PC-3 (cell line): ENCODE results near the gene BFSP1. TPM values are rescaled to one million over a fixed set of nuclear protein-coding genes. Genes with fewer than 3 reads are reported as not detected.

Experiments
- ATAC-seq: fragments of 200-7000 bp; cut with Tn5 transposase; 2 replicates; pipeline ENCODE4 v1.9.1; 2020; ENCODE audit warnings: mild to moderate bottlenecking, moderate library complexity
- BruUV-seq: library from RNA; stranded (reverse); fragments of 400-500 nt; replicated peaks from 2 replicates; lab custom pipeline; 2021; lab: Mats Ljungman, UMichigan
- CTCF ChIA-PET: fragments of 300-600 bp; sonication (Branson Sonifier 250); formaldehyde crosslinking; loops from one replicate; lab custom pipeline; 2022; ENCODE audit warnings: antibody characterized with exemption; lab: Charles Lee
- POLR2A ChIA-PET: fragments of 300-600 bp; sonication (Branson Sonifier 250); formaldehyde crosslinking; loops from one replicate; lab custom pipeline; 2022; ENCODE audit warnings: antibody characterized with exemption; ENCODE audit not compliant: unreplicated experiment; lab: Charles Lee
- DNase-seq: peaks from one replicate; pipeline ENCODE4 v3.0.0-alpha.2; 2015
- H2AFZ ChIP-seq: fragments of 300-600 bp; sonication (generic); 2 replicates; pipeline ENCODE4 v1.6.0; 2016; ENCODE audit warnings: antibody characterized with exemption, low read length
- H3F3A ChIP-seq: fragments of 300-600 bp; sonication (generic); one replicate; pipeline ENCODE4 v1.6.0; 2017; ENCODE audit warnings: antibody characterized with exemption, low read length, control low read depth, mild to moderate bottlenecking; ENCODE audit not compliant: unreplicated experiment
- H3K27ac ChIP-seq: fragments of 300-600 bp; sonication (generic); 2 replicates; pipeline ENCODE4 v1.5.1; 2016; ENCODE audit warnings: mild to moderate bottlenecking, low read length
- H3K27me3 ChIP-seq: fragments of 300-600 bp; sonication (generic); 2 replicates; pipeline ENCODE4 v1.6.1; 2016; ENCODE audit warnings: low read length, mixed read lengths
- H3K36me3 ChIP-seq: fragments of 300-600 bp; sonication (generic); 2 replicates; pipeline ENCODE4 v1.6.1; 2016; ENCODE audit warnings: low read depth, mixed run types, low read length, mixed read lengths
- H3K4me1 ChIP-seq: fragments of 300-600 bp; sonication (generic); 2 replicates; pipeline ENCODE4 v1.5.1; 2016; ENCODE audit warnings: low read length; ENCODE audit not compliant: insufficient read depth
- H3K4me2 ChIP-seq: fragments of 300-600 bp; sonication (generic); 2 replicates; pipeline ENCODE4 v1.6.0; 2016; ENCODE audit warnings: low read length
- H3K4me3 ChIP-seq: fragments of 300-600 bp; sonication (generic); 2 replicates; pipeline ENCODE4 v1.5.1; 2016; ENCODE audit warnings: mild to moderate bottlenecking, low read length, mixed read lengths
- H3K79me2 ChIP-seq: fragments of 300-600 bp; sonication (generic); 2 replicates; pipeline ENCODE4 v1.6.1; 2017; ENCODE audit warnings: low read length, mixed read lengths
- H3K9ac ChIP-seq: fragments of 300-600 bp; sonication (generic); 2 replicates; pipeline ENCODE4 v1.6.0; 2016; ENCODE audit warnings: mild to moderate bottlenecking, low read length
- H3K9me2 ChIP-seq: fragments of 300-600 bp; sonication (generic); replicated peaks from 2 replicates; pipeline ENCODE4 v1.6.1; 2016; ENCODE audit warnings: mixed run types, low read length, mixed read lengths
- H3K9me3 ChIP-seq: fragments of 300-600 bp; sonication (generic); 2 replicates; pipeline ENCODE4 v1.6.1; 2016; ENCODE audit warnings: low read length, mixed read lengths
- H4K20me1 ChIP-seq: fragments of 300-600 bp; sonication (generic); 2 replicates; pipeline ENCODE4 v1.6.1; 2016; ENCODE audit warnings: low read length, mixed read lengths
- EZH2 ChIP-seq: fragments of 300-600 bp; sonication (generic); IDR thresholded peaks from one replicate; pipeline ENCODE4 v1.6.1; 2017; ENCODE audit warnings: antibody characterized with exemption, mild to moderate bottlenecking, low read length; ENCODE audit not compliant: unreplicated experiment
- EZH2phosphoT487 ChIP-seq: fragments of 300-600 bp; sonication (generic); IDR thresholded peaks from 2 replicates; pipeline ENCODE4 v1.6.1; 2018; ENCODE audit warnings: mild to moderate bottlenecking, antibody characterized with exemption, low read length, borderline replicate concordance
- intact Hi-C: fragments of 100-400 bp; cut with micrococcal nuclease; formaldehyde crosslinking; loops from 2 replicates; pipeline ENCODE4 v1.9.0; 2023
- total RNA-seq: library from RNA; depleted of rRNA; stranded (reverse); fragments of >200 nt; gene quantifications from 2 replicates; pipeline ENCODE4 v1.2.3, GENCODE V29; 2014
- TF ChIP-seq, protein P1 (sequence below): fragments of 300-600 bp; sonication (generic); conservative IDR thresholded peaks from 2 replicates; pipeline ENCODE4 v1.5.1; 2017; ENCODE audit warnings: antibody characterized with exemption, low read depth, mild to moderate bottlenecking, low read length

The BFSP1 gene
- total RNA-seq, 1 experiment from 2014 or later, result 2.7 TPM

DNA sequence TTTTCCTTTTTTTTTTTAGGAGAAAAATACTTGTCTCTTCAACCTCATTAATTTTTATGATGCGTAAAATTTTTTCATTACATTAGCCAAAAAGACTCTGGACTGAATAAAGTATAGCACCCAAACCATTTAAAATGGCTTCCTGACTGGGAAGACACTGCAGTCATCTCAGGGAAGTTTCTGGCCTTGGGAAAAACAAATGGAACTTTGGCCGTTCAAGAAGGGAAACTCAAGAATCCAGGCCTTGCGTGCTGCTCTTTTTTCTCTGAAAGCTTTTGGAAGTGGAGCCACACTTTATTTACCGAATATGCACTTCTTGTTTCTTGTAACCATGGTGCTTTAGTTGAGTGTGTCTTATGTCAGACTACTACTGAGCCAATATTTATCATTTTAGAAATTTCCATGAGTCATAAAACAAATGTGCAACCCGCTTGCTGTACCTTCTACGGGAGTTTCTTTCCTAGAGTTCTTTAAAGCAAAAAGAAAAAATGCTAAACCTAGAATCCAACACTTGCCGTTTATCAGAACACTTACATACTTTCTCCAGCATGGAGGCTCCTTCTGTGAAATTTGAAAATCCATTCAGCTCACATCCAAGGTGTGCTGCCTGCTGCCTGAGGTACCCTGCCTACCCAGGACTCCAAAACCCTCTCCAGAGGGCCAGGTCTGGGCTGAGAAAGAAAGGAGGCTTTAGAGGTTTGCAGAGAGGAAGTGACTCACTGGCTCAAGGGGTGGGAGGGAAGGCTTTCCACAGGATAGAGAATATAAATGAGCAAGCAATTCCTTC lies 27.2 kb upstream of the BFSP1 start:
- Histone ChIP-seq H3K4me2 (peak overlapping the region; percentile 88), H2AFZ (no peak overlapping the region), H3K9me3 (no peaks in the 10 kb centered on the region), H3K27me3 (no peaks in the 10 kb centered on the region), H3K79me2 (no peaks in the 10 kb centered on the region), H3F3A (peaks cover 14% of the 10 kb centered on the region), H4K20me1 (no peaks in the 10 kb centered on the region), H3K9me2 (no peaks in the 10 kb centered on the region), H3K27ac (peak overlapping the region; percentile 98), H3K4me1 (peaks cover 50% of the 10 kb centered on the region), H3K9ac (peak overlapping the region; percentile 95), H3K4me3 (peak overlapping the region; percentile 64), H3K36me3 (no peaks in the 10 kb centered on the region)
- ChIA-PET POLR2A (interaction anchor here (0.5 to 2.4 kb wide), 4 partner anchors 11 to 432 kb away, joined by 7 to 26 read pairs (median 9); partner anchors contain the start of gene DSTN), CTCF (no interaction called here)
- TF ChIP-seq EZH2 (no peak), EZH2phosphoT487 (no peak)
- TF ChIP-seq, protein P1, sequence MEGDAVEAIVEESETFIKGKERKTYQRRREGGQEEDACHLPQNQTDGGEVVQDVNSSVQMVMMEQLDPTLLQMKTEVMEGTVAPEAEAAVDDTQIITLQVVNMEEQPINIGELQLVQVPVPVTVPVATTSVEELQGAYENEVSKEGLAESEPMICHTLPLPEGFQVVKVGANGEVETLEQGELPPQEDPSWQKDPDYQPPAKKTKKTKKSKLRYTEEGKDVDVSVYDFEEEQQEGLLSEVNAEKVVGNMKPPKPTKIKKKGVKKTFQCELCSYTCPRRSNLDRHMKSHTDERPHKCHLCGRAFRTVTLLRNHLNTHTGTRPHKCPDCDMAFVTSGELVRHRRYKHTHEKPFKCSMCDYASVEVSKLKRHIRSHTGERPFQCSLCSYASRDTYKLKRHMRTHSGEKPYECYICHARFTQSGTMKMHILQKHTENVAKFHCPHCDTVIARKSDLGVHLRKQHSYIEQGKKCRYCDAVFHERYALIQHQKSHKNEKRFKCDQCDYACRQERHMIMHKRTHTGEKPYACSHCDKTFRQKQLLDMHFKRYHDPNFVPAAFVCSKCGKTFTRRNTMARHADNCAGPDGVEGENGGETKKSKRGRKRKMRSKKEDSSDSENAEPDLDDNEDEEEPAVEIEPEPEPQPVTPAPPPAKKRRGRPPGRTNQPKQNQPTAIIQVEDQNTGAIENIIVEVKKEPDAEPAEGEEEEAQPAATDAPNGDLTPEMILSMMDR, result no peak
- peak; percentile 95 for DNase-seq
- BruUV-seq, result TSS peak; percentile 86
- peak; percentile 76 for ATAC-seq
- intact Hi-C loops, result loop anchor here (1.0 to 5.0 kb wide), 3 partner anchors 11 to 694 kb away; partner anchors contain the start of gene SNX5

DNA sequence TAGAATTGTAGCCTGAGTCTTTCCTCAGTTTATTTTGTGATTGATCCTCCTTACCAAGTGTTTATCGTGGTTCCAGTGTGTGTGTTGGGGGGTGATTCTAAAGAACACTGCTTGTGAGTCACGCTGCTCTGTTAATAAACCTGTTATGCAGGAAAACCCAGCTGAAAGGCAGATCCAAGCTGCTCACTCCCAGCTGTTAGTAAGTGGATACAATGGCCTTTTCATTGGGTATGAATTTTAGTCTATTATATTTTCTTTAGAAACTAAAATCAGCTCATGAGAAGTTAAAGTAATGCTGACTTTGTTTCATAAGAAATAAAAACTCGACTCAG lies 26.5 kb upstream of the BFSP1 start:
- peak overlapping the region; percentile 98 for H3K27ac ChIP-seq
- H3F3A ChIP-seq, result peaks cover 14% of the 10 kb centered on the region
- ATAC-seq (peak; percentile 57), DNase-seq (peak; percentile 96)
- H3K36me3 ChIP-seq, result no peaks in the 10 kb centered on the region
- no peaks in the 10 kb centered on the region for H3K9me3 ChIP-seq
- intact Hi-C loops, result loop anchor here (1.0 to 5.0 kb wide), 4 partner anchors 12 to 695 kb away; partner anchors contain the start of gene SNX5
- H3K9me2 ChIP-seq, result no peaks in the 10 kb centered on the region
- peak overlapping the region; percentile 64 for H3K4me3 ChIP-seq
- H3K27me3 ChIP-seq, result no peaks in the 10 kb centered on the region
- H3K4me2 ChIP-seq, result peak overlapping the region; percentile 88
- BruUV-seq, result no TSS peak
- H3K4me1 ChIP-seq, result peaks cover 46% of the 10 kb centered on the region
- TF ChIP-seq, protein P1, result no peak
- TF ChIP-seq EZH2phosphoT487, result no peak
- no peak for TF ChIP-seq EZH2
- no peaks in the 10 kb centered on the region for H3K79me2 ChIP-seq
- POLR2A ChIA-PET, result interaction anchor here (0.5 to 2.4 kb wide), 2 partner anchors 12 to 731 kb away, joined by 3 to 26 read pairs; partner anchors contain the start of gene DSTN
- CTCF ChIA-PET, result interaction anchor here (0.7 kb wide), 1 partner anchor 12 kb away, joined by 3 read pairs; the partner anchor contains the start of gene DSTN
- H2AFZ ChIP-seq, result 0 out of 2 replicates have a peak overlapping the region, but pooled peaks have one; percentile 18
- peak overlapping the region; percentile 95 for H3K9ac ChIP-seq
- no peaks in the 10 kb centered on the region for H4K20me1 ChIP-seq
